Epithelial cell of proximal tubule (primary cell): Measurements from ENCODE around the gene ZMIZ1. TPM values are rescaled to one million over a fixed set of nuclear protein-coding genes. Genes with fewer than 3 reads are reported as not detected.

ENCODE experiments used
- DNase-seq: peaks from one replicate; pipeline ENCODE4 v3.0.0-alpha.2; 2011; ENCODE audit warnings: low read depth
- H3K4me3 ChIP-seq: 2 replicates; pipeline ENCODE4 v1.5.1; 2011; ENCODE audit warnings: low read depth, mild to moderate bottlenecking, low read length
- CTCF ChIP-seq: conservative IDR thresholded peaks from 2 replicates; pipeline ENCODE4 v1.5.1; 2012; ENCODE audit warnings: low read depth, mild to moderate bottlenecking, low read length
- total RNA-seq: library from RNA; depleted of rRNA; stranded (reverse); fragments of >200 nt; gene quantifications from 2 replicates; pipeline ENCODE4 v1.2.3, GENCODE V29; 2015

ZMIZ1 gene
- total RNA-seq, 1 donor from 2014 or later: 21.4 TPM

DNA sequence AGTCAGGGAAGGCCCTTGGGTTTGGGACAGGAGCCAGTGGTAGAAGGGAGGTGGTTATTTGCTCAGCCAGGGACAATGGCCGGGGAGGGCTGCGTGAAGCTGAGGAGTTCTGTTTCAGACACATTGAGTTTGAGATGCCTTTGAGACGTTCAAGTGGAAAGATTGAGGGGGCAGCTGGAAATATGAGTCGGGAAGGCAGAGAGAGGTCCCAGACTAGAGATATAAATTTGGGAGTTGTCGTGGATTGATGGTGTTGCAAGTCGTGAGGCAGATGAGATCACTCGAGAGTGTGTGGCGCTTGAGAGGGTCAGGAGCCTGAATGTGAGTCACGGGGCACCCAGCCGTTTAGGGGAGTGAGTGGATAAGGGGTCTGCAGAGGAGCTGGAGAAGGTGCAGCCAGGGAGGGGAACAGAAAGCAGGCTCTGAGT is 73.3 kb downstream of the ZMIZ1 start:
- TF ChIP-seq CTCF: no peak
- no peak for DNase-seq

GRCh38 chr10:79142522-79143309 is 74.0 kb downstream of the ZMIZ1 start:
- no peak for DNase-seq
- no peak overlapping the region for H3K4me3 ChIP-seq
- TF ChIP-seq CTCF: peak; percentile 23

More for the DNA sequence above, 73.3 kb downstream of the ZMIZ1 start:
- H3K4me3 ChIP-seq: no peak overlapping the region

GRCh38 chr10:79143879-79144278 is 75.1 kb downstream of the ZMIZ1 start:
- no peak for TF ChIP-seq CTCF
- DNase-seq: no peak
- no peak overlapping the region for H3K4me3 ChIP-seq

GRCh38 chr10:79144351-79145173 is 75.8 kb downstream of the ZMIZ1 start:
- H3K4me3 ChIP-seq: no peak overlapping the region
- DNase-seq: no peak
- no peak for TF ChIP-seq CTCF

- no peak for TF ChIP-seq CTCF
- no peak overlapping the region for H3K4me3 ChIP-seq
- DNase-seq: no peak
Observed at GRCh38 chr10:79145174-79145483, 76.4 kb downstream of the ZMIZ1 start.

DNA sequence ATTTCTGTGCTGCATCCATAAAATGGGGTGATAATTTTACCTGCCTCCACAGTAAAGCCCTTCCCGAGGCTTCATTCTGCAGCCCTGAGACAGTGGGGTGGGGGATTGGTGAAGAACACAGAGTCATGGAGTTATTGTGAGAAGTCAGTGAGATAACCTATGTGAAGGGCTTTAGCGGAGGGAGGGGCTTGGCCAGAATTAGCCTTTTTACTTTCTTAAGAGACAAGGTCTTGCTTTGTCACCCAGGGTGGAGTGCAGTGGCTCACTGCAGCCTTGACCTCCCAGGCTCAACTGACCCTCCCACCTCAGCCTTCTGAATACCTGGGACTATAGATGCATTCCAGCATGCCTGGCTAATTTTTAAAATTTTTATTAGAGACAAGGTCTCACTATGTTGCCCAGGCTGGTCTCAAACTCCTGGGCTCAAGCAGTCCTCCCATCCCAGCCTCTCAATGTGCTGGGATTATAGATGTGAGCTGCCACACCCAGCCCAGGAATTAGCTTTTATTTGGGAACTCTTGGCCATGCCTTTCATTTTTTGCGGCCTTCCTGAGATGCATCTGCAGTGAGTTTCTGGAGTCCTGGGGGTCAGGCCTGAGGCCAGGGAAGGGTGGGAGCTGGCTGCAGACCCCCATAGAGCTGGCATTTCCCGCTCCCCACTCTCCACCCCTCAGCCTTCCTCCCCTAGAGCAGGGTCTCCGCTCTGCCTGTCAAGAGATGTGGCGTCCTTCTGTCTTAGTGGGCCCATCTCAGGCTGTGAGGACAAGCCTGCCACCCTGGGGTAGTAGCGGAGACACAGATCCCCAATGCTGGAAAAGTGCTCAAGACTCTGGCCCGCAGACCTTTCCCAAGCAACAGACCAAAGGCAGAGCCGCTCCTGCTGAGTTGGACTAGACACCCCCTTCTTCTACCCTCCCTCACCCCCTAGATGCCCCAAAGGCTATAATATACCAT is 77.0 kb downstream of the ZMIZ1 start:
- TF ChIP-seq CTCF: no peak
- no peak overlapping the region for H3K4me3 ChIP-seq
- no peak for DNase-seq
